Liver (tissue), 9 donors: Measurements from ENCODE around the gene ATG14. TPM values are rescaled to one million over a fixed set of nuclear protein-coding genes. Genes with fewer than 3 reads are reported as not detected.

Experiments
- DNase-seq: peaks from one replicate; pipeline ENCODE4 v3.0.0-alpha.2; 2017; ENCODE audit warnings: low spot score
- H3K27ac ChIP-seq, 2 donors: one replicate each; pipeline ENCODE4 v1.7.0; 2013; ENCODE audit warnings: inconsistent platforms in 2 of 2, low read length in 2 of 2, control low read depth in 1 of 2, low read depth in 1 of 2, mild to moderate bottlenecking in 1 of 2
- H3K27me3 ChIP-seq, 4 donors: one replicate each; pipeline versions ENCODE4 v1.6.1 to v1.7.0; 2013; ENCODE audit warnings: low read length in 3 of 4, inconsistent platforms in 1 of 4, mild to moderate bottlenecking in 1 of 4, moderate library complexity in 1 of 4; ENCODE audit not compliant: control insufficient read depth in 4 of 4, insufficient read depth in 4 of 4
- H3K36me3 ChIP-seq, 4 donors: one replicate each; pipeline versions ENCODE4 v1.6.1 to v1.7.0; 2013; ENCODE audit warnings: low read length in 3 of 4, mild to moderate bottlenecking in 3 of 4, low read depth in 1 of 4, moderate library complexity in 1 of 4; ENCODE audit not compliant: control insufficient read depth in 4 of 4, insufficient read depth in 3 of 4
- H3K4me1 ChIP-seq, 4 donors: one replicate each; pipeline versions ENCODE4 v1.6.1 to v1.7.0; 2013; ENCODE audit warnings: low read length in 3 of 4, mild to moderate bottlenecking in 3 of 4, moderate library complexity in 1 of 4; ENCODE audit not compliant: control insufficient read depth in 4 of 4, insufficient read depth in 4 of 4
- H3K4me3 ChIP-seq, 3 donors: one replicate each; pipeline versions ENCODE4 v1.6.1 to v1.7.0; 2013; ENCODE audit warnings: low read length in 3 of 3, control low read depth in 1 of 3, low read depth in 1 of 3, mild to moderate bottlenecking in 1 of 3
- H3K9ac ChIP-seq, 2 donors: one replicate each; pipeline ENCODE4 v1.7.0; 2013; ENCODE audit warnings: low read length in 2 of 2, mild to moderate bottlenecking in 2 of 2, moderate library complexity in 2 of 2, control low read depth in 1 of 2, low read depth in 1 of 2
- H3K9me3 ChIP-seq, 4 donors: one replicate each; pipeline versions ENCODE4 v1.6.1 to v1.7.0; 2013; ENCODE audit warnings: low read length in 3 of 4; ENCODE audit not compliant: control insufficient read depth in 4 of 4
- EGR1 ChIP-seq, 2 donors: IDR thresholded peaks; 2 replicates each; pipeline ENCODE4 v1.6.1; 2016 to 2018; ENCODE audit warnings: antibody characterized with exemption in 2 of 2, low read depth in 2 of 2
- FOXA1 ChIP-seq: IDR thresholded peaks from 2 replicates; pipeline ENCODE4 v1.6.1; 2016; ENCODE audit warnings: antibody characterized with exemption
- FOXA2 ChIP-seq: IDR thresholded peaks from 2 replicates; pipeline ENCODE4 v1.6.1; 2016; ENCODE audit warnings: antibody characterized with exemption
- HNF4A ChIP-seq, 2 donors: conservative IDR thresholded peaks; 2 replicates each; pipeline ENCODE4 v1.6.1; 2016; ENCODE audit warnings: antibody characterized with exemption in 2 of 2, mild to moderate bottlenecking in 2 of 2
- HNF4G ChIP-seq: IDR thresholded peaks from 2 replicates; pipeline ENCODE4 v1.6.1; 2016; ENCODE audit warnings: antibody characterized with exemption
- JUND ChIP-seq, 2 donors: IDR thresholded peaks; 2 replicates each; pipeline ENCODE4 v1.6.1; 2016; ENCODE audit warnings: antibody characterized with exemption in 2 of 2
- RAD21 ChIP-seq, 2 donors: IDR thresholded peaks; 2 replicates each; pipeline ENCODE4 v1.6.1; 2016; ENCODE audit warnings: antibody characterized with exemption in 2 of 2, mild to moderate bottlenecking in 2 of 2
- RXRA ChIP-seq, 2 donors: IDR thresholded peaks; 2 replicates each; pipeline ENCODE4 v1.6.1; 2017 to 2018; ENCODE audit warnings: antibody characterized with exemption in 2 of 2, mild to moderate bottlenecking in 1 of 2
- SP1 ChIP-seq: IDR thresholded peaks from 2 replicates; pipeline ENCODE4 v1.6.1; 2018; ENCODE audit warnings: antibody characterized with exemption, mild to moderate bottlenecking
- TAF1 ChIP-seq: conservative IDR thresholded peaks from 2 replicates; pipeline ENCODE4 v1.6.1; 2016; ENCODE audit warnings: antibody characterized with exemption, mild to moderate bottlenecking
- YY1 ChIP-seq: IDR thresholded peaks from 2 replicates; pipeline ENCODE4 v1.6.1; 2016; ENCODE audit warnings: antibody characterized with exemption, mild to moderate bottlenecking
- WGBS: extraction: QIAGEN DNeasy Blood & Tissue Kit; methylation state at CpG from one replicate; pipeline ENCODE4 v1.1.7; 2013; 5-methylcytosine and 5-hydroxymethylcytosine counted together
- polyA plus RNA-seq, 2 donors: library from polyadenylated mRNA; stranded (reverse) in 1 of 2; unstranded in 1 of 2; fragments of 200-250 nt in 1 of 2; fragments of >200 nt in 1 of 2; fragmentation: Nextera tagmentation in 1 of 2; extraction: Ambion mirVana in 1 of 2; gene quantifications; one replicate each; pipeline versions ENCODE4 v1.2.1 to v1.2.3, GENCODE V29; 2013 to 2015
- total RNA-seq, 2 donors: library from RNA; depleted of rRNA; stranded (reverse); fragments of >200 nt; gene quantifications; one replicate each; pipeline ENCODE4 v1.2.3, GENCODE V29; 2014
- TF ChIP-seq, protein P1 (sequence below): IDR thresholded peaks from 2 replicates; pipeline ENCODE4 v1.6.1; 2016; ENCODE audit warnings: antibody characterized with exemption, mild to moderate bottlenecking
- TF ChIP-seq, protein P2 (sequence below): IDR thresholded peaks from 2 replicates; pipeline ENCODE4 v1.6.1; 2016; ENCODE audit warnings: antibody characterized with exemption
- TF ChIP-seq, protein P3 (sequence below): fragments of 150-350 bp; IDR thresholded peaks from 2 replicates; pipeline ENCODE4 v1.5.1; 2017; ENCODE audit warnings: improper control_type of control experiment, low read depth, low read length; ENCODE audit not compliant: missing input control
- TF ChIP-seq, protein P4 (sequence below): IDR thresholded peaks from 2 replicates; pipeline ENCODE4 v1.6.1; 2016; ENCODE audit warnings: antibody characterized with exemption
- donor health status: healthy.
- donor health status: healthy.
- donor health status: healthy.
- donor health status: healthy.
- donor health status: healthy.

ATG14 gene
- total and polyA plus RNA-seq, 4 donors = 1.9 to 16.0 (median 4.4) TPM

DNA sequence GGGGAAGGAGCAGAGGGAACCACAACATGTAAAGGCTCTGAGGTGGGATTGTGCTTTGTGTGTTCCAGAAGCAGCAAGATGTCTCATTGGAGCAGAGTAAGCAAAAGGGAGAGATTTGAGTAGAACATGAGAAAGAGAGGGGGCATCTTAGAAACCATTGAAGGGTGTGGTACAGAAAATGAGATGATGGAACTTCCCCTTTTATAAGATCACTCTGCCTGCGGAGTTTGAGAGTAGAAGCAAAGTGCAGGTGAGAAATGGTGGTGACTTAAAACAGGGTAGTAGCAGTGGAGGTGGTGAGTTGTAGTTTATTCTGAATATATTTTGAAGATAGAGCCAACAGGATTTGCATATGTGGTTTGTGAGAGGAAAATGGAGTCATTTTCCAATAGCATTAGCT is 84.5 kb downstream of the ATG14 start:
- peaks cover 0 to 2% (median 2%) of the 10 kb centered on the region in 4 donors for H3K4me1 ChIP-seq
- H3K27ac ChIP-seq = no peak overlapping the region
- no peak overlapping the region for H3K9ac ChIP-seq
- DNase-seq = no peak
- 89% methylated on average over 1 of the region's 1 CpG for WGBS
- no peaks in the 10 kb centered on the region for H3K9me3 ChIP-seq
- no peak overlapping the region for H3K4me3 ChIP-seq
- H3K27me3 ChIP-seq = no peaks in the 10 kb centered on the region
- TF ChIP-seq EGR1 (IDR thresholded peaks at IDR 0.05; ENCODE audit: low read depth in 2 of 2) = no peak
- no peak for TF ChIP-seq SP1
- TF ChIP-seq FOXA1 = no peak
- TF ChIP-seq, protein P1, sequence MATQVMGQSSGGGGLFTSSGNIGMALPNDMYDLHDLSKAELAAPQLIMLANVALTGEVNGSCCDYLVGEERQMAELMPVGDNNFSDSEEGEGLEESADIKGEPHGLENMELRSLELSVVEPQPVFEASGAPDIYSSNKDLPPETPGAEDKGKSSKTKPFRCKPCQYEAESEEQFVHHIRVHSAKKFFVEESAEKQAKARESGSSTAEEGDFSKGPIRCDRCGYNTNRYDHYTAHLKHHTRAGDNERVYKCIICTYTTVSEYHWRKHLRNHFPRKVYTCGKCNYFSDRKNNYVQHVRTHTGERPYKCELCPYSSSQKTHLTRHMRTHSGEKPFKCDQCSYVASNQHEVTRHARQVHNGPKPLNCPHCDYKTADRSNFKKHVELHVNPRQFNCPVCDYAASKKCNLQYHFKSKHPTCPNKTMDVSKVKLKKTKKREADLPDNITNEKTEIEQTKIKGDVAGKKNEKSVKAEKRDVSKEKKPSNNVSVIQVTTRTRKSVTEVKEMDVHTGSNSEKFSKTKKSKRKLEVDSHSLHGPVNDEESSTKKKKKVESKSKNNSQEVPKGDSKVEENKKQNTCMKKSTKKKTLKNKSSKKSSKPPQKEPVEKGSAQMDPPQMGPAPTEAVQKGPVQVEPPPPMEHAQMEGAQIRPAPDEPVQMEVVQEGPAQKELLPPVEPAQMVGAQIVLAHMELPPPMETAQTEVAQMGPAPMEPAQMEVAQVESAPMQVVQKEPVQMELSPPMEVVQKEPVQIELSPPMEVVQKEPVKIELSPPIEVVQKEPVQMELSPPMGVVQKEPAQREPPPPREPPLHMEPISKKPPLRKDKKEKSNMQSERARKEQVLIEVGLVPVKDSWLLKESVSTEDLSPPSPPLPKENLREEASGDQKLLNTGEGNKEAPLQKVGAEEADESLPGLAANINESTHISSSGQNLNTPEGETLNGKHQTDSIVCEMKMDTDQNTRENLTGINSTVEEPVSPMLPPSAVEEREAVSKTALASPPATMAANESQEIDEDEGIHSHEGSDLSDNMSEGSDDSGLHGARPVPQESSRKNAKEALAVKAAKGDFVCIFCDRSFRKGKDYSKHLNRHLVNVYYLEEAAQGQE = no peak
- TF ChIP-seq, protein P2, sequence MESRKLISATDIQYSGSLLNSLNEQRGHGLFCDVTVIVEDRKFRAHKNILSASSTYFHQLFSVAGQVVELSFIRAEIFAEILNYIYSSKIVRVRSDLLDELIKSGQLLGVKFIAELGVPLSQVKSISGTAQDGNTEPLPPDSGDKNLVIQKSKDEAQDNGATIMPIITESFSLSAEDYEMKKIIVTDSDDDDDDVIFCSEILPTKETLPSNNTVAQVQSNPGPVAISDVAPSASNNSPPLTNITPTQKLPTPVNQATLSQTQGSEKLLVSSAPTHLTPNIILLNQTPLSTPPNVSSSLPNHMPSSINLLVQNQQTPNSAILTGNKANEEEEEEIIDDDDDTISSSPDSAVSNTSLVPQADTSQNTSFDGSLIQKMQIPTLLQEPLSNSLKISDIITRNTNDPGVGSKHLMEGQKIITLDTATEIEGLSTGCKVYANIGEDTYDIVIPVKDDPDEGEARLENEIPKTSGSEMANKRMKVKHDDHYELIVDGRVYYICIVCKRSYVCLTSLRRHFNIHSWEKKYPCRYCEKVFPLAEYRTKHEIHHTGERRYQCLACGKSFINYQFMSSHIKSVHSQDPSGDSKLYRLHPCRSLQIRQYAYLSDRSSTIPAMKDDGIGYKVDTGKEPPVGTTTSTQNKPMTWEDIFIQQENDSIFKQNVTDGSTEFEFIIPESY = no peak
- TF ChIP-seq, protein P3, sequence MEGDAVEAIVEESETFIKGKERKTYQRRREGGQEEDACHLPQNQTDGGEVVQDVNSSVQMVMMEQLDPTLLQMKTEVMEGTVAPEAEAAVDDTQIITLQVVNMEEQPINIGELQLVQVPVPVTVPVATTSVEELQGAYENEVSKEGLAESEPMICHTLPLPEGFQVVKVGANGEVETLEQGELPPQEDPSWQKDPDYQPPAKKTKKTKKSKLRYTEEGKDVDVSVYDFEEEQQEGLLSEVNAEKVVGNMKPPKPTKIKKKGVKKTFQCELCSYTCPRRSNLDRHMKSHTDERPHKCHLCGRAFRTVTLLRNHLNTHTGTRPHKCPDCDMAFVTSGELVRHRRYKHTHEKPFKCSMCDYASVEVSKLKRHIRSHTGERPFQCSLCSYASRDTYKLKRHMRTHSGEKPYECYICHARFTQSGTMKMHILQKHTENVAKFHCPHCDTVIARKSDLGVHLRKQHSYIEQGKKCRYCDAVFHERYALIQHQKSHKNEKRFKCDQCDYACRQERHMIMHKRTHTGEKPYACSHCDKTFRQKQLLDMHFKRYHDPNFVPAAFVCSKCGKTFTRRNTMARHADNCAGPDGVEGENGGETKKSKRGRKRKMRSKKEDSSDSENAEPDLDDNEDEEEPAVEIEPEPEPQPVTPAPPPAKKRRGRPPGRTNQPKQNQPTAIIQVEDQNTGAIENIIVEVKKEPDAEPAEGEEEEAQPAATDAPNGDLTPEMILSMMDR = no peak
- no peak for TF ChIP-seq JUND (IDR thresholded peaks at IDR 0.05)
- TF ChIP-seq HNF4A (conservative IDR thresholded peaks at IDR 0.05) = no peak
- H3K36me3 ChIP-seq = peaks cover 0 to 2% (median 0%) of the 10 kb centered on the region in 4 donors

DNA sequence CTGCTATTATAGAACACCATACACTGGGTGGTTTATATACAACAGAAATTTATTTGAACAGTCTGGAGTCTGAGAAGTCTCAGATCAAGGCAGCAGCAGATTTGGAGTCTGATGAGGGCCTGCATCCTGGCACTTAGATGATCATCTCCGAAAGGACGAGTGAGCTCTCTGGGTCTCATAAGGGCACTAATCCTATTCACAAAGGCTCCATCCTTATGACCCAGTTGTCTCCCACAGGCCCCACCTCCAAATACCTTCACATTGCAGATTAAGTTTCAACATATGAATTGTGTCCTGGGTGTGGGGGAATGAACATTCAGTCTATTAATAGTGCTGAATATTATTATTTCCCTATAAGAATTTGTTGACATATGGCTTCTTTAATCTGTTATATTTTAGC is 86.8 kb downstream of the ATG14 start:
- Histone ChIP-seq H3K27ac (no peak overlapping the region), H3K9ac (no peak overlapping the region), H3K36me3 (peaks cover 0 to 5% (median 0%) of the 10 kb centered on the region in 4 donors), H3K9me3 (no peaks in the 10 kb centered on the region), H3K4me3 (no peak overlapping the region), H3K27me3 (no peaks in the 10 kb centered on the region), H3K4me1 (no peaks in the 10 kb centered on the region)
- DNase-seq = no peak
- 97% methylated on average over 2 of the region's 2 CpGs for WGBS
- TF ChIP-seq FOXA2 (no peak), YY1 (no peak), EGR1 (IDR thresholded peaks at IDR 0.05; ENCODE audit: low read depth in 2 of 2) (no peak), HNF4G (no peak), RAD21 (IDR thresholded peaks at IDR 0.05) (no peak), SP1 (no peak), FOXA1 (no peak), RXRA (IDR thresholded peaks at IDR 0.05) (no peak), JUND (IDR thresholded peaks at IDR 0.05) (no peak), TAF1 (no peak)
- TF ChIP-seq, protein P1 = no peak
- TF ChIP-seq, protein P2 = no peak
- TF ChIP-seq, protein P4, sequence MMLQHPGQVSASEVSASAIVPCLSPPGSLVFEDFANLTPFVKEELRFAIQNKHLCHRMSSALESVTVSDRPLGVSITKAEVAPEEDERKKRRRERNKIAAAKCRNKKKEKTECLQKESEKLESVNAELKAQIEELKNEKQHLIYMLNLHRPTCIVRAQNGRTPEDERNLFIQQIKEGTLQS = no peak
- TF ChIP-seq, protein P3 = no peak
